Osteocyte (in vitro differentiated cells): Measurements from ENCODE around the gene PADI2. TPM values are rescaled to one million over a fixed set of nuclear protein-coding genes. Genes with fewer than 3 reads are reported as not detected.

Experiments used
- DNase-seq: peaks from one replicate; pipeline ENCODE4 v3.0.0; 2021; ENCODE audit warnings: mixed read lengths; ENCODE audit not compliant: unreplicated experiment; ENCODE audit errors: extremely low spot score
- H3K27ac Mint-ChIP-seq: one replicate; pipeline ENCODE4 v1.8.0; 2021; ENCODE audit warnings: mild to moderate bottlenecking, mixed read lengths; ENCODE audit not compliant: unreplicated experiment
- H3K27me3 Mint-ChIP-seq: one replicate; pipeline ENCODE4 v1.8.0; 2021; ENCODE audit warnings: mixed read lengths; ENCODE audit not compliant: unreplicated experiment
- H3K36me3 Mint-ChIP-seq: one replicate; pipeline ENCODE4 v1.8.0; 2021; ENCODE audit warnings: mixed read lengths; ENCODE audit not compliant: unreplicated experiment
- H3K4me1 Mint-ChIP-seq: one replicate; pipeline ENCODE4 v1.8.0; 2021; ENCODE audit warnings: mixed read lengths; ENCODE audit not compliant: unreplicated experiment
- H3K4me3 Mint-ChIP-seq: one replicate; pipeline ENCODE4 v1.8.0; 2021; ENCODE audit warnings: mild to moderate bottlenecking, moderate library complexity, mixed read lengths; ENCODE audit not compliant: unreplicated experiment
- H3K9me3 Mint-ChIP-seq: one replicate; pipeline ENCODE4 v1.8.0; 2021; ENCODE audit warnings: mixed read lengths; ENCODE audit not compliant: unreplicated experiment
- CTCF ChIP-seq: fragments of 200-600 bp; sonication (generic); IDR thresholded peaks from 2 replicates; pipeline ENCODE4 v1.5.0; 2021; ENCODE audit warnings: antibody characterized with exemption, mild to moderate bottlenecking, moderate library complexity
- total RNA-seq: library from RNA; stranded (reverse); gene quantifications from 2 replicates; pipeline ENCODE4 v1.2.1, GENCODE V29; 2021

The PADI2 gene
- total RNA-seq, 1 donor from 2014 or later = 111 TPM

- no peak for DNase-seq
- no peak overlapping the region for H3K27ac Mint-ChIP-seq
- H3K4me3 Mint-ChIP-seq = no peak overlapping the region
- TF ChIP-seq CTCF = no peak
- peaks cover 5% of the 10 kb centered on the region for H3K36me3 Mint-ChIP-seq
- H3K4me1 Mint-ChIP-seq = peaks cover 48% of the 10 kb centered on the region
- H3K27me3 Mint-ChIP-seq = peaks cover 4% of the 10 kb centered on the region
- H3K9me3 Mint-ChIP-seq = no peaks in the 10 kb centered on the region
Observed at GRCh38 chr1:17096584-17096983, 22.7 kb downstream of the PADI2 start.

- Mint-ChIP-seq H3K27me3 (peaks cover 6% of the 10 kb centered on the region), H3K4me3 (no peak overlapping the region), H3K4me1 (peaks cover 48% of the 10 kb centered on the region), H3K9me3 (no peaks in the 10 kb centered on the region), H3K27ac (no peak overlapping the region), H3K36me3 (peaks cover 7% of the 10 kb centered on the region)
- DNase-seq = no peak
- TF ChIP-seq CTCF = no peak
Observed at GRCh38 chr1:17095141-17095540, 24.1 kb downstream of the PADI2 start.

- Mint-ChIP-seq H3K36me3 (peaks cover 7% of the 10 kb centered on the region), H3K4me3 (no peak overlapping the region), H3K27ac (peak overlapping the region; percentile 57), H3K4me1 (peaks cover 43% of the 10 kb centered on the region), H3K9me3 (no peaks in the 10 kb centered on the region), H3K27me3 (peaks cover 8% of the 10 kb centered on the region)
- DNase-seq = no peak
- TF ChIP-seq CTCF = no peak
Observed at GRCh38 chr1:17094664-17095063, 24.6 kb downstream of the PADI2 start.

DNA sequence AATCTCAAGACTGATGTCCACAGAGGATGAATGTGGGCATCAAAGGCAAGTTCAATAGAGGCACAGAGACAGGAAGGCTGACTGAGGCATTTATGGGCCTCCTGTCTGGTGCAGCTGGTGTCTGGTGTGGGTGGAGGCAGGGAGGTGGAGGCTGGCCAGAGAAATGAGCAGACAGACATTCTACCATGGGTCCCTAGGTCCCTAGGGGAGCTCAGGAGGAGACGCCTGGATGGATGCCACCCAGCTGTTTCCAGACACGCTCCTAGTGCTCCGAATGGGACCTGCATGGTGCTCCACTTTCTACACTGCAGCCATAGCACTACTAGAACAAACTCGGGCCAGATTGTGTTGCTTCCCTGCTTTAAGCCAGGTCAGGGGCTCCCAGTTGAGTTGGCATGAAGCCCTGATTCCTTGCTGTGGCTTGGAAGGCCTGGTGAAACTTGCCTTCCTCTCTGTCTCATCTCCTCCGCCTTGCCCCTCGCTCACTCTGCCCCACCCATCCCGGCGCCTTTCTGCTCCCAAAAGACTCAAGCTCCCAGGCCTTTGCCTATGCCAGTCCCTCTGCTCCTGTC is 25.3 kb downstream of the PADI2 start:
- Mint-ChIP-seq H3K9me3 (no peaks in the 10 kb centered on the region), H3K27me3 (peaks cover 9% of the 10 kb centered on the region), H3K27ac (peak overlapping the region; percentile 57), H3K4me3 (no peak overlapping the region), H3K36me3 (peaks cover 5% of the 10 kb centered on the region), H3K4me1 (peaks cover 35% of the 10 kb centered on the region)
- TF ChIP-seq CTCF = no peak
- DNase-seq = no peak

DNA sequence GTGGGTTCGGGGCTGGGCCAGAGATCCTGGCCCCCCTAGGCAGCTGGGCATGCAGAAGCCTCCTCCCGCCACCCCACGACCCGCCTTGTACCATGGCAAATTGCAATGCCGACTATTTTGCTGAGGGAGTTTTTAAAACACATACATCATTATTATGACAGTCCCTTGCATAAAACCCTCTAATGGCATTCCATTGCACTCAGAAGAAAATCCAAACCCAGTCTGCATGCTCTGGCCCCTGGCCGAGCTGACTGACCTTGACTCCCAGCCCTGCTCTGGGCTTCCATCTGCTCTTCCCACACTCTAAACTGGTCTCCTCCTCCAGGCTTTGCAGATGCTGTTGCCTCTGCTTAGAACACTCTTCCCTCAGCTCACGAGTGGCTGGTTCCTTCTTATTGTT is 28.0 kb downstream of the PADI2 start:
- Mint-ChIP-seq H3K27me3 (peaks cover 9% of the 10 kb centered on the region), H3K4me1 (peaks cover 14% of the 10 kb centered on the region), H3K9me3 (no peaks in the 10 kb centered on the region), H3K4me3 (no peak overlapping the region), H3K27ac (no peak overlapping the region), H3K36me3 (peaks cover 7% of the 10 kb centered on the region)
- DNase-seq = no peak
- no peak for TF ChIP-seq CTCF
